ENCODE data around the gene KIF20B. TPM values are rescaled to one million over a fixed set of nuclear protein-coding genes. Genes with fewer than 3 reads are reported as not detected.

Gene KIF20B
- total RNA-seq, 2 donors from 2014 or later = 0.99 to 2.1 TPM

DNA sequence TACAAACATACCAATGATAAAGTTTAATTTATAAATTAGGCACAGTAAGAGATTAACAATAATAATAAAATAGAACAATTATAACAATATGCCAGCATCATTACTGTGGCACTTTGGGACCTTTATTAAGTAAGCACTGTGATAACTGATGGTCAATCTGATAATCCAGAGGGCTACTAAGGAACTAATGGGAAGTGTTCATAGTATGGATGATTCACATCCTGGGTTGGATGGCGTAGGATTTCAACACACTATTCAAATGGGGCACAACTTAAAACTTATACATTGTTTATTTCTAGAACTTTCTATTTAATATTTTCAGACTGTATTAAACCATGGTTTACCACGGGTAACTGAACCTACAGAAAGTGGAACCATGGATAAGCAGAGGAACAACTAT, 90.8 kb downstream of the KIF20B start:
- no peaks in the 10 kb centered on the region for H3K36me3 ChIP-seq (replicated peaks in 1 of 2; ENCODE audit: insufficient read depth in 1 of 2, low read depth in 2 of 2)
- DNase-seq (no peak), ATAC-seq (no peak)
- no peaks in the 10 kb centered on the region for H3K9me3 ChIP-seq
- H3K4me3 ChIP-seq = no peak overlapping the region
- H3K27ac ChIP-seq = no peak overlapping the region
- no peaks in the 10 kb centered on the region for H3K4me1 ChIP-seq
- no peaks in the 10 kb centered on the region for H3K27me3 ChIP-seq
- WGBS, 2 donors = 56 to 63% methylated on average over 2 of the region's 2 CpGs
- intact Hi-C loops (cut with DNase I) = loop anchor here (10.0 kb wide), 1 partner anchor 993 kb away; no protein-coding TSS in a partner anchor
- no peak for TF ChIP-seq POLR2A (IDR thresholded peaks at IDR 0.05)
- TF ChIP-seq, protein P1, sequence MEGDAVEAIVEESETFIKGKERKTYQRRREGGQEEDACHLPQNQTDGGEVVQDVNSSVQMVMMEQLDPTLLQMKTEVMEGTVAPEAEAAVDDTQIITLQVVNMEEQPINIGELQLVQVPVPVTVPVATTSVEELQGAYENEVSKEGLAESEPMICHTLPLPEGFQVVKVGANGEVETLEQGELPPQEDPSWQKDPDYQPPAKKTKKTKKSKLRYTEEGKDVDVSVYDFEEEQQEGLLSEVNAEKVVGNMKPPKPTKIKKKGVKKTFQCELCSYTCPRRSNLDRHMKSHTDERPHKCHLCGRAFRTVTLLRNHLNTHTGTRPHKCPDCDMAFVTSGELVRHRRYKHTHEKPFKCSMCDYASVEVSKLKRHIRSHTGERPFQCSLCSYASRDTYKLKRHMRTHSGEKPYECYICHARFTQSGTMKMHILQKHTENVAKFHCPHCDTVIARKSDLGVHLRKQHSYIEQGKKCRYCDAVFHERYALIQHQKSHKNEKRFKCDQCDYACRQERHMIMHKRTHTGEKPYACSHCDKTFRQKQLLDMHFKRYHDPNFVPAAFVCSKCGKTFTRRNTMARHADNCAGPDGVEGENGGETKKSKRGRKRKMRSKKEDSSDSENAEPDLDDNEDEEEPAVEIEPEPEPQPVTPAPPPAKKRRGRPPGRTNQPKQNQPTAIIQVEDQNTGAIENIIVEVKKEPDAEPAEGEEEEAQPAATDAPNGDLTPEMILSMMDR (IDR thresholded peaks at IDR 0.05) = no peak

GRCh38 chr10:89793649-89794254, 92.4 kb downstream of the KIF20B start:
- H3K9me3 ChIP-seq = no peaks in the 10 kb centered on the region
- H3K36me3 ChIP-seq (replicated peaks in 1 of 2; ENCODE audit: insufficient read depth in 1 of 2, low read depth in 2 of 2) = no peaks in the 10 kb centered on the region
- no peaks in the 10 kb centered on the region for H3K4me1 ChIP-seq
- H3K27me3 ChIP-seq = no peaks in the 10 kb centered on the region
- DNase-seq = peak; percentile 27 to 47 (median 34)
- no peak overlapping the region for H3K4me3 ChIP-seq
- 29 to 34% methylated on average over 3 of the region's 3 CpGs for WGBS, 2 donors
- peak; percentile 70 for ATAC-seq
- TF ChIP-seq, protein P1 (IDR thresholded peaks at IDR 0.05) = peak; percentile 53 to 78 (median 71)
- TF ChIP-seq POLR2A (IDR thresholded peaks at IDR 0.05) = no peak
- no peak overlapping the region for H3K27ac ChIP-seq
- intact Hi-C loops (cut with DNase I) = loop anchor here (10.0 kb wide), 1 partner anchor 991 kb away; no protein-coding TSS in a partner anchor

DNA sequence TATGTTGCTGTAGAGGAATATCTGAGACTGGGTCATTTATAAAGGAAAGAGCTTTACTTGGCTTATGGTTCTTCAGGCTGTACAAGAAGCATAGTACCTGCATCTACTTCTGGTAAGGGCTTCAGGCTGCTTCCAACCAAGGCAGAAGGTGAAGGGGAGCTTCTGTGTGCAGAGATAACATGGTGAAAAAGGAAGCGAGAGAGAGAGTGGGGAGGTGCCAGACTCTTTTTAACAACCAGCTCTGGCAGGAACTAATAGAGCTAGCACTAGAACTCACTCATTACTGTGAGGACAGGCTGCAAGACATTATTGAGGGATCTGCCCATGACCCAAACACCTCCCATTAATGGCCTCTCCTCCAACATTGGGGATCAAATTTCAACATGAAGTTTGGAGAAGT, 94.5 kb downstream of the KIF20B start:
- intact Hi-C loops (cut with DNase I) = loop anchor here (10.0 kb wide), 1 partner anchor 989 kb away; no protein-coding TSS in a partner anchor
- no peak for ATAC-seq
- 53 to 61% methylated on average over 1 of the region's 1 CpG for WGBS, 2 donors
- no peak overlapping the region for H3K27ac ChIP-seq
- H3K4me1 ChIP-seq = no peaks in the 10 kb centered on the region
- TF ChIP-seq POLR2A (IDR thresholded peaks at IDR 0.05) = no peak
- TF ChIP-seq, protein P1 (IDR thresholded peaks at IDR 0.05) = no peak
- DNase-seq = no peak
- H3K9me3 ChIP-seq = no peaks in the 10 kb centered on the region
- H3K27me3 ChIP-seq = no peaks in the 10 kb centered on the region
- H3K36me3 ChIP-seq (replicated peaks in 1 of 2; ENCODE audit: insufficient read depth in 1 of 2, low read depth in 2 of 2) = no peaks in the 10 kb centered on the region
- H3K4me3 ChIP-seq = no peak overlapping the region

GRCh38 chr10:89798092-89798491, 96.7 kb downstream of the KIF20B start:
- DNase-seq = no peak
- TF ChIP-seq, protein P1 (IDR thresholded peaks at IDR 0.05) = no peak
- H3K27me3 ChIP-seq = no peaks in the 10 kb centered on the region
- H3K36me3 ChIP-seq (replicated peaks in 1 of 2; ENCODE audit: insufficient read depth in 1 of 2, low read depth in 2 of 2) = no peaks in the 10 kb centered on the region
- H3K4me3 ChIP-seq = no peak overlapping the region
- 75 to 81% methylated on average over 2 of the region's 2 CpGs for WGBS, 2 donors
- intact Hi-C loops (cut with DNase I) = loop anchor here (10.0 kb wide), 1 partner anchor 987 kb away; no protein-coding TSS in a partner anchor
- no peaks in the 10 kb centered on the region for H3K9me3 ChIP-seq
- no peak overlapping the region for H3K27ac ChIP-seq
- H3K4me1 ChIP-seq = no peaks in the 10 kb centered on the region
- no peak for ATAC-seq

GRCh38 chr10:89799573-89799972, 98.2 kb downstream of the KIF20B start:
- H3K36me3 ChIP-seq (replicated peaks in 1 of 2; ENCODE audit: insufficient read depth in 1 of 2, low read depth in 2 of 2) = no peaks in the 10 kb centered on the region
- WGBS, 2 donors = 49 to 60% methylated on average over 2 of the region's 2 CpGs
- TF ChIP-seq POLR2A (IDR thresholded peaks at IDR 0.05) = no peak
- TF ChIP-seq, protein P1 (IDR thresholded peaks at IDR 0.05) = no peak
- no peaks in the 10 kb centered on the region for H3K9me3 ChIP-seq
- no peak for DNase-seq
- no peaks in the 10 kb centered on the region for H3K4me1 ChIP-seq
- no peak for ATAC-seq
- no peaks in the 10 kb centered on the region for H3K27me3 ChIP-seq
- intact Hi-C loops (cut with DNase I) = loop anchor here (10.0 kb wide), 1 partner anchor 985 kb away; no protein-coding TSS in a partner anchor
- no peak overlapping the region for H3K27ac ChIP-seq
- no peak overlapping the region for H3K4me3 ChIP-seq
